ENCODE measurements around the gene MMS19. TPM values are rescaled to one million over a fixed set of nuclear protein-coding genes. Genes with fewer than 3 reads are reported as not detected.
A peak's percentile ranks its signal among the peaks of the same experiment; 100 is the strongest.
"Not testable (repeated sequence)": the region's sequence is repeated elsewhere in the genome, so short reads cannot be mapped to it uniquely, and the experiment has no call there.

MMS19 gene
- total RNA-seq, 2 experiments from 2014 or later: 81.1 to 81.6 TPM

DNA sequence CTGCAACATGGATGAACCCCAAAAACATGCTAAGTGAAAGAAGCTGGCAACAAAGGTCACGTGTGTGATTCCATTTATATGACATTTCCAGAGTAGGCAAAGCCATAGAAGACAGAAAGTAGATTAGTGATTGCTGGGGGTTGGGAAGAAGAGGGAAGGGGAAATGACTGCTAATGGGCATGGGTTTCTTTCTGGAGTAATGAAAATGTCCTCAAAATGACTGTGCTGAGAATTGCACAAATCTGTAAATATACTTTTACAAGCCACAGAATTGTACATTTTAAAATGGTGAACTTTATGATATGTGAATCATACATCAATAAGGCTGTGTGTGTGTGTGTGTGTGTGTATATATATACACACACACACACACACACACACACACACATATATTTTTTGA is 15.8 kb downstream of the MMS19 start:
- Mint-ChIP-seq H3K36me3 (peaks cover 21% of the 10 kb centered on the region), H3K27me3 (no peaks in the 10 kb centered on the region), H3K27ac (no peak overlapping the region), H3K9me3 (ENCODE audit: low read depth) (no peaks in the 10 kb centered on the region), H3K4me1 (peaks cover 3% of the 10 kb centered on the region), H3K4me3 (no peak overlapping the region)
- DNase-seq (no peak), ATAC-seq (no peak)
- CTCF ChIA-PET: interaction anchor here (1.1 kb wide), 1 partner anchor 18 kb away, joined by 4 read pairs; no protein-coding TSS in a partner anchor

DNA sequence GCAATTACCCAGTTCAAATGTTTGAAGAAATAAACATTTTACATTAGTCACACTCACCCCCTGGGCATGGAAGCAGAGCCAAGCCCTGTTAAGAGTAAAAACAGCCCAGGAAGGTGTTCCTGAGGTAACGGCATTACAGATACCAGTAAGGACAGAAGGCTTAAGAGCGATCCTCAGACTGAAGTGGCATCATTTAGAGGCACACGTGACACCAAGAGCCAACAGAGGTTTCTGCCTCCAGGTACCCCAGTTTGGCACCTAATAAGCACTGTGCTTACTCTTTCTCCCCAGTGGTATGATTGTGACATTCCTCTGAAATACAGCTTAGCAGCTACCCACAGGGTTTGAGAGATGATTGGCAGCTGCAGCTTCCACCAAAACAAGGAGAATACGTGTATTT is 17.2 kb downstream of the MMS19 start:
- DNase-seq (no peak), ATAC-seq (no peak)
- no peaks in the 10 kb centered on the region for H3K9me3 Mint-ChIP-seq (ENCODE audit: low read depth)
- no peaks in the 10 kb centered on the region for H3K4me1 Mint-ChIP-seq
- no peak overlapping the region for H3K4me3 Mint-ChIP-seq
- H3K27me3 Mint-ChIP-seq: no peaks in the 10 kb centered on the region
- H3K36me3 Mint-ChIP-seq: peaks cover 30% of the 10 kb centered on the region
- no peak overlapping the region for H3K27ac Mint-ChIP-seq
- CTCF ChIA-PET: interaction anchor here (1.1 kb wide), 1 partner anchor 16 kb away, joined by 4 read pairs; no protein-coding TSS in a partner anchor

DNA sequence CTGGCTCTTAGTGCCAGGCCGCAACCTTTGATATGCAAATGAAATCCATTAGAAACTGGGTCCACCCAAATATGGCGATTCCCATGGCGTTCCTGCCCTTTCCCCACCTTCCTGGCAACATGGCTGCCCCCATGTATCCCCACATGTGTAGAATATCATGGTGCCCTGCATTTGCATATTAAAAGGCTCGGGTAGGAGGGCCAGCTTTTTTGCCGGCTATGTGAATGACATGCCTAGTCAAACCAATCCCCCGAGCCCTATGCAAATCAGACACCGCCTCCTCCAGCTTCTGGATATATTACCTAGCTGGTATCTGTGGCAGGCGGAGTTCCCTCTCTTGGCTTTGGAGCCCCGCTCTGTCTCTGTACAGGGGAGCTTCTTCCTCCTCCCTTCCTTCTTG is 18.3 kb downstream of the MMS19 start:
- peaks cover 34% of the 10 kb centered on the region for H3K36me3 Mint-ChIP-seq
- ATAC-seq (no peak), DNase-seq (no peak)
- CTCF ChIA-PET: no interaction called here
- no peaks in the 10 kb centered on the region for H3K4me1 Mint-ChIP-seq
- no peaks in the 10 kb centered on the region for H3K27me3 Mint-ChIP-seq
- no peak overlapping the region for H3K27ac Mint-ChIP-seq
- H3K4me3 Mint-ChIP-seq: no peak overlapping the region
- H3K9me3 Mint-ChIP-seq (ENCODE audit: low read depth): no peaks in the 10 kb centered on the region

DNA sequence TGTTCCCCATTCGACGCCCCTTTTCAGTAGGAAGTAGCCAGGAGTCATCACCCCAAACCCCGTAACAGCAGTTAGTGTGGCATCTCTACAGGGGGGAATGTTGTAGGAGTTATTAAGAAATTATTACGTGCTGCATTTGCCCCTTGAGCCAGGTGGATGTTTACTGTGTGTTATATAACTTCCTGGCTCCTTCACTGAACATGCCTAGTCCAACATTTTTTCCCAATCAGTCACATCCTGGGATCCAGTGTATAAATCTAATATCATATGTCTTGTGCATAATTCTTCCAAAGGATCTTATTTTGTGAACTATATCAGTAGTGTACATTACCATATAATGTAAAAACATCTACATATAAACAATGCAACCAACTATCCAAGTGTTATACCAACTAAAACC is 18.8 kb downstream of the MMS19 start:
- CTCF ChIA-PET: not testable (repeated sequence)

DNA sequence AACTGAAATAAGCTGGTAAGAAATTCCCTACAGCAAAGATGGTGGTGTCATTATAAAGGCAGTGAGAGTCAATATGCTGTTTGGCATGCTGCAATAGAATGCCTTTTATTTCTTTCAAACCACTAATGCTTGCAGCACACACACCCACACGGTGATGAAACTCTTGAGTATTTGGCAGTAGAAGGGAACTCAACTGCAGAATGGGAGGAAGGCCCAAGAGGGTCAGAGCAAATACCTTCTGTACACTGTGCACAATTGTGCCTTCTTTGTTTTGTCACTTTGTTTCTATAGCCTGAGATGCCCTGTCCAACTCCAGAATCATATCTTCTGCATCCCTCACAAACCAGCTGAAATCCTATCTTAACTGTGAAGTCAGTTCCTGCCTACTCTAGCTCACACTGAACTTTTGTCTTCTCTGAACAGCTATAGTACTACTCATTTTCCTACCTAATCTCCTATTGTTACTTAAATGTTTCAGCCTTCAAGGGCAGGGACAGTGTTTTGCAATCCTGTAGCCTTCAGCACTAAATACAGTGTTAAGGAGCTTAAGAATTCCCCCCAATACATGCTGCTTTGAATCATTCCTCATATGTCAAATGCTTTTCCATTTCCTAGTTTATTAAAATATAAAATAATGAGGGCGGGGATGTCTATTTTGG is 22.2 kb downstream of the MMS19 start:
- CTCF ChIA-PET: interaction anchor here (1.3 to 1.5 kb wide), 2 partner anchors 19 to 78 kb away, joined by 3 to 4 read pairs; no protein-coding TSS in a partner anchor

More for the DNA sequence above, 18.8 kb downstream of the MMS19 start:
- not testable (repeated sequence) for H3K4me3 Mint-ChIP-seq; H3K27ac Mint-ChIP-seq; ATAC-seq; H3K9me3 Mint-ChIP-seq (ENCODE audit: low read depth); H3K4me1 Mint-ChIP-seq; H3K27me3 Mint-ChIP-seq; DNase-seq
- peaks cover 38% of the 10 kb centered on the region for H3K36me3 Mint-ChIP-seq

DNA sequence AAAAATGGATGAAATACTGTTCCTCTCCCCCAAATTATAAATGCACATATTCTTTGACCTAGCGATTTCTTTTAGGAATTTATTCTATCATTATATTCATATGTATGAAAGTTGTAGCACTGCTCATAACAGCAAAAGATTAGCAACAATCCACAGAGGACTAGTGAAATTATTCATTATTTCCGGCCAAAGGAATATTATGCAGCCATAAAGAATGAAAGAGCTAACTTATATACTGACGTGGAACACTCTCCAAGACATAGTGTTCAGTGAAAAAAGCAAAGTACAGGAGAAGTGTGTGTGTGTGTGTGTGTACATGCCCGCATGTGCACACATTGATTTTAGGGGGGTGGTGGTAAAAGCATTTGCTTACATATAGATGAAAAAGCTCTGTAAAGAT is 23.3 kb downstream of the MMS19 start:
- Mint-ChIP-seq H3K36me3 (peaks cover 43% of the 10 kb centered on the region), H3K4me1 (no peaks in the 10 kb centered on the region)
- CTCF ChIA-PET: interaction anchor here (1.5 to 1.6 kb wide), 2 partner anchors 10 to 18 kb away, joined by 3 to 4 read pairs; no protein-coding TSS in a partner anchor

More for the DNA sequence above, 22.2 kb downstream of the MMS19 start:
- H3K27me3 Mint-ChIP-seq: no peaks in the 10 kb centered on the region
- H3K36me3 Mint-ChIP-seq: peaks cover 46% of the 10 kb centered on the region
- H3K4me3 Mint-ChIP-seq: no peak overlapping the region
- H3K4me1 Mint-ChIP-seq: no peaks in the 10 kb centered on the region
- ATAC-seq (no peak), DNase-seq (no peak)
- H3K27ac Mint-ChIP-seq: no peak overlapping the region
- H3K9me3 Mint-ChIP-seq (ENCODE audit: low read depth): no peaks in the 10 kb centered on the region

DNA sequence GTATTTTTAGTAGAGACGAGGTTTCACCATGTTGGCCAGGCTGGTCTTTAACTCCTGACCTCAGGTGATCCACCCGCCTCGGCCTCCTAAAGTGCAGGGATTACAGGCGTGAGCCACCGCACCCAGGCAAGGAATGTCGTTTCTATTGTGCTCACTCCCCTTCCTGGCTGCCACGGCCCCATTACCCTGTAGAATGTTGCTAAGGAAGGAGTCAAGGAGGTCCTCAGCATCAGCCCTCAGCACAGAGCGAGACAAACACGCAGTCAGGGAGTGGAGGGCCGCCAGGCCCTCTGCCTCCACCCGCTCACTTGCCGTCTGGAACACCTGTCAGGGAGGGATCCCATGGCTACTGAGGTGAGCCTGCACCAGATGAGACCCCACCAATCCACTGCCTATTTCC is 29.4 kb downstream of the MMS19 start:
- not testable (repeated sequence) for H3K9me3 Mint-ChIP-seq (ENCODE audit: low read depth); H3K27me3 Mint-ChIP-seq; ATAC-seq; H3K27ac Mint-ChIP-seq; DNase-seq; H3K4me3 Mint-ChIP-seq; H3K4me1 Mint-ChIP-seq
- CTCF ChIA-PET: interaction anchor here (1.1 kb wide), 1 partner anchor 76 kb away, joined by 4 read pairs; no protein-coding TSS in a partner anchor
- peaks cover 25% of the 10 kb centered on the region for H3K36me3 Mint-ChIP-seq

More for the DNA sequence above, 23.3 kb downstream of the MMS19 start:
- no peak overlapping the region for H3K4me3 Mint-ChIP-seq
- H3K27ac Mint-ChIP-seq: no peak overlapping the region
- ATAC-seq (no peak), DNase-seq (no peak)
- H3K27me3 Mint-ChIP-seq: no peaks in the 10 kb centered on the region
- H3K9me3 Mint-ChIP-seq (ENCODE audit: low read depth): no peaks in the 10 kb centered on the region

DNA sequence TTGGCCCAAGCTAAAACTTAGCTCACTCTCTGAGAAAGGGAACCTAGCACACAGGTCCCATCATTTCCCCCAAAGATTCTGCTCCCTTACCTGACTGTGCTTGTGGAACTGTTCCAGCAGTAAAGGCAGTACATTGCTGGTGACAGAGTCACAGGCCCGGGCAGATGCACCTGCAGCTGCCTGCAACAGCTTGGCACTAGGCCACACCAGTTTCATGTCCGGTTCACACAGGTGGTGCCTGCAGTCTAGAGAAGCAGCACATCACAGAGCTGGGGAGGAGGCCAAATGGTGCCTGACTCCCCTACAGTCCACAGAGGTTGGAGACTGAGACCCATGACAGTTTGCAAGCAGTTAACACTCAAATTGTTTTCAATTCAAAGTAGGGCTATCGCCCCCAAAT is 30.1 kb downstream of the MMS19 start:
- no peak overlapping the region for H3K27ac Mint-ChIP-seq
- no peak overlapping the region for H3K4me3 Mint-ChIP-seq
- H3K9me3 Mint-ChIP-seq (ENCODE audit: low read depth): no peaks in the 10 kb centered on the region
- CTCF ChIA-PET: interaction anchor here (0.9 to 1.1 kb wide), 2 partner anchors 29 to 76 kb away, joined by 3 to 4 read pairs; no protein-coding TSS in a partner anchor
- H3K27me3 Mint-ChIP-seq: no peaks in the 10 kb centered on the region
- H3K4me1 Mint-ChIP-seq: no peaks in the 10 kb centered on the region
- peaks cover 24% of the 10 kb centered on the region for H3K36me3 Mint-ChIP-seq
- DNase-seq (no peak), ATAC-seq (no peak)

DNA sequence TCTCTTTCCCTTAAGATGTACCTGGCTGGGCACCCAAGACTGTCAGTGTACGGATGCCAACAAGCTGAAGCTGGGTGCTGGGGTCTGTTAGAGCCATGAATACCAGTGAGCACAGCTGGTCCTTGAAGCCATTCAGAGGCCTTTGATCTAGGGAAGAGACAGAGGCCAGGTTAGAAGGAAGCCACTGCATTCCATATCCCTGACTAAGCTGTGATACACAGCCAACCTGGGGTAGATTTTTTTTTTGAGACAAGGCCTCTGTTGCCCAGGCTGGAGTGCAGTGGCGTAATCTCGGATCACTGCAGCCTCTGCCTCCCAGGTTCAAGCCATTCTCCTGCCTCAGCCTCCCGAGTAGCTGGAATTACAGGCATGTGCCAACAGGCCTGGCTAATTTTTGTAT is 31.5 kb downstream of the MMS19 start:
- no peaks in the 10 kb centered on the region for H3K9me3 Mint-ChIP-seq (ENCODE audit: low read depth)
- ATAC-seq (no peak), DNase-seq (no peak)
- no peaks in the 10 kb centered on the region for H3K4me1 Mint-ChIP-seq
- H3K27ac Mint-ChIP-seq: no peak overlapping the region
- CTCF ChIA-PET: interaction anchor here (1.1 kb wide), 1 partner anchor 105 kb away, joined by 3 read pairs; the partner anchor contains the start of gene ANKRD2
- no peak overlapping the region for H3K4me3 Mint-ChIP-seq
- no peaks in the 10 kb centered on the region for H3K27me3 Mint-ChIP-seq
- peaks cover 25% of the 10 kb centered on the region for H3K36me3 Mint-ChIP-seq

DNA sequence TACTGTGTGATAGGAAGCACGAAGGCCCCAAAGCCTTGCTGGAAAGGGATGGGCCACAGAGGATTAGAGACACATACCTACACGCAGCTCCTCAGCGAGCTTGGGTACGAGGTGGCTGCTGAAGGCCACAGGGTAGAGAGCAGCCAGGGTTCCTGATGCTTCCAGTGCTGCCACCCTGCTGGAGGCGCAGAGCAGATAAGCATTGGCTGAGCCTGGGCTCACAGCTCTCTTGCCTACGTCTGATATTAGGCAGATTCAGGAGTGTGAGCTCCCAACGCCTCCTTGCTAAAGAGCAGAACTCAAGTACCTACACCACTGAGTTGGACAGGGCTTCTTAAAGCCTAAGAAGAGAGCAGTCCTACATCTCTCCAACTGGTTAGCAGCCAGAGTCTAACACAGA is 32.2 kb downstream of the MMS19 start:
- DNase-seq (no peak), ATAC-seq (no peak)
- H3K36me3 Mint-ChIP-seq: peaks cover 29% of the 10 kb centered on the region
- no peaks in the 10 kb centered on the region for H3K9me3 Mint-ChIP-seq (ENCODE audit: low read depth)
- no peak overlapping the region for H3K27ac Mint-ChIP-seq
- H3K4me3 Mint-ChIP-seq: no peak overlapping the region
- no peaks in the 10 kb centered on the region for H3K4me1 Mint-ChIP-seq
- H3K27me3 Mint-ChIP-seq: no peaks in the 10 kb centered on the region
- CTCF ChIA-PET: interaction anchor here (1.1 to 1.9 kb wide), 2 partner anchors 21 to 106 kb away, joined by 3 to 5 read pairs; partner anchors contain the start of gene ANKRD2

DNA sequence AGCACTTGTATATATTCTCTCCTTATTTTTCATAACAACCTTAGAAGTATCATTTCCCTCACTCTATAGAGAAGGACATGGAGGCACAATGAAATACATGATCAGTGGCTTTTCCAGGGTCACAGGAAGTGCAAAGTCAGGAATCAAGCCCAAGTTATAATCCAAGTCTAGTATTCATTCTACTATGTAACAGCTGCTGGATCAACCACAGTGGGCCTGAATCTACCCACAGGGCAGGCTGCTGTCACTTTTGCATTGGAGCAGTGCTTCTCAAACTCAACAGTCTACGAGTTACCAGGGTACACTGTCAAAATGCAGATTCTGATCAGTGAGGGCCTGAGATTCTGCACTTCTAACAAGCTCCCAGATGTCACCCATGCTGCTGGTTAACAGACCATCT is 34.0 kb downstream of the MMS19 start:
- no peaks in the 10 kb centered on the region for H3K27me3 Mint-ChIP-seq
- DNase-seq (no peak), ATAC-seq (no peak)
- H3K27ac Mint-ChIP-seq: peak overlapping the region; percentile 39
- no peak overlapping the region for H3K4me3 Mint-ChIP-seq
- peaks cover 34% of the 10 kb centered on the region for H3K36me3 Mint-ChIP-seq
- no peaks in the 10 kb centered on the region for H3K9me3 Mint-ChIP-seq (ENCODE audit: low read depth)
- CTCF ChIA-PET: interaction anchor here (0.7 to 1.8 kb wide), 12 partner anchors 10 to 1592 kb away, joined by 3 to 7 read pairs (median 5); partner anchors contain the start of gene RRP12
- no peaks in the 10 kb centered on the region for H3K4me1 Mint-ChIP-seq

DNA sequence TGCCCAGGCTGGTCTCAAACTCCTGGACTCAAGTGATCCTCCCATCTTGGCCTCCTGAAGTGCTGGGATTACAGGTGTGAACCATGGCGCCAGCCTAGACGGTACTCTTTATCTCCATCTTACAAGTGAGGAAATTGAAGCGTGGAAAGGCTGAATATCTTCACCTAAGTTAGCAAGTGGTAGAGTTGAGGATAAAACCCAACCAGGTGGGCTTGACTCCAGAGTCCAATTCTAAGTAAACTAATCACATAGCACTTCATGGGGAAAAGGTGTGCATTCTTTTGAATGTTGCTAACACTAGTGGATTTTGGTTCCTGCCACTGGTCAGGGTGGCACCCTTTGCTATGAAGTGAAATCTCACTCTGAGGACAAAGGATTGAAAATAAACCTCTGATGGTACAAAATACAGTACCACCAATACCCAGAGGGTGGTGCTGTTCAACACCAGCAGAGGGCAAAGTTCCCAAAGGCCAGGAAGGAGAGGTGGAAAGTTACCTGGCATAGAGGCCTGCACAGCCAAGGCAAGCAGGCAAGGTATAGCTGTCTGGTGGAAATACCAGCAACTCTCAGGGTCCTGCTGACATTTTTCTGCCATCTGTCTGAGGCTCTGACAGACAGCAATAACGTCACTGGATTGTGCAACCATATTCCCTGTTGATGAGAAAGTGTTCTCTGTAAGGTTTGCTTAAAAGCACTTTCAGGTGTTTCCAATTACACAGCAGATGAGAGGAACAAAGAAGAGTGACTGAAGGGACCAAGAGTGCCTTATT is 34.7 kb downstream of the MMS19 start:
- no peak for DNase-seq
- Mint-ChIP-seq H3K36me3 (peaks cover 34% of the 10 kb centered on the region), H3K27ac (peak overlapping the region; percentile 54), H3K27me3 (no peaks in the 10 kb centered on the region), H3K4me1 (no peaks in the 10 kb centered on the region), H3K9me3 (ENCODE audit: low read depth) (no peaks in the 10 kb centered on the region), H3K4me3 (no peak overlapping the region)
- CTCF ChIA-PET: interaction anchor here (0.7 to 1.8 kb wide), 12 partner anchors 10 to 1591 kb away, joined by 3 to 7 read pairs (median 5); partner anchors contain the start of gene RRP12
- no peak for ATAC-seq

DNA sequence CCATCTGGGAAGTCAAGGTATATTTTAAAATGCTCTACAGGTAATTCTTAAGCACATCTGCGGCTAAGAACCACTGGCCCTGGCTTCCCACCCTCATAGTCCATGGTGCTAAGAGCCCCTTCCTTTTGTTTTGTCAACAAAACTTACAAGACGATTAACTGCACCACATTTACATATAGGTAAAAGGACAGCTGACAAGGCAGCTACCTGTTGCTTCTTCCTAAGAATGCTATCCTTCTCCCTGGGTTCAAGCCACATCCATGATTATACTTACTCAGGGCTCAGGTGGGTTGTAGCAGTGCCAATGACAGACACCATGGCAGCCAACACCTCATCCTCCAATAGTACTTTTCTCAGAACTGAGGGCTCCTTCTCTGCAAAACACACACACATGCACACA is 35.9 kb downstream of the MMS19 start:
- Mint-ChIP-seq H3K36me3 (peaks cover 39% of the 10 kb centered on the region), H3K27me3 (no peaks in the 10 kb centered on the region), H3K4me3 (no peak overlapping the region), H3K4me1 (no peaks in the 10 kb centered on the region), H3K27ac (no peak overlapping the region), H3K9me3 (ENCODE audit: low read depth) (no peaks in the 10 kb centered on the region)
- DNase-seq (no peak), ATAC-seq (no peak)
- CTCF ChIA-PET: interaction anchor here (1.4 to 2.4 kb wide), 3 partner anchors 8 to 151 kb away, joined by 3 to 6 read pairs (median 4); no protein-coding TSS in a partner anchor

Data from activated CD8-positive, alpha-beta memory T cell treated with anti-CD3 and anti-CD28 coated beads, Interleukin-2, amount 10 ng/mL, durations not matched to agents 7 days and 5 days (primary cell).